GM18517 (cell line): ENCODE results near the gene KLB.
A peak's percentile ranks its signal among the peaks of the same experiment; 100 is the strongest.
"Not testable (repeated sequence)": the region's sequence is repeated elsewhere in the genome, so short reads cannot be mapped to it uniquely, and the experiment has no call there.

ENCODE experiments used
- ATAC-seq: cut with Tn5 transposase; IDR thresholded peaks from one replicate; pipeline ENCODE4 v1.9.1; 2021; ENCODE audit warnings: mild to moderate bottlenecking, moderate library complexity; ENCODE audit not compliant: unreplicated experiment

Gene KLB

GRCh38 chr4:39425297-39425696 lies 18.6 kb downstream of the KLB start:
- ATAC-seq: not testable (repeated sequence)

DNA sequence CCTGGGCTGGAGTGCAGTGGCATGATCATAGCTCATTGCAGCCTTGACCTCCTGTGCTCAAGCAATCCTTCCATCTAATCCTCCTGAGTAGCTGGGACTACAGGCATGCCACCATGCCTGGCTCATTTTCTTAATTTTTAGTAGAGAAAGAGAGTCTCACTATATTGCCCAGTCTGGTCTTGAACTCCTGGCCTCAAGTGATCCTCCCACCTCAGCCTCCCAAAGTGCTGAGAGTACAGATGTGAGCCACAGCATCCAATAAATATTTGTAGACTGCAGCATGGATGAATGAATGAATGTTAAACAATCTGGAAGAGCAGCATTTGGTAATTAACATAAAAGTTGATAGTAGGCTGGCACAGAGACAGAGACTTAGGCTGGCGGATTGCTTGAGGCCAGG lies 20.0 kb downstream of the KLB start:
- no peak for ATAC-seq

- ATAC-seq: no peak
Observed at GRCh38 chr4:39427520-39428114, 20.9 kb downstream of the KLB start.

DNA sequence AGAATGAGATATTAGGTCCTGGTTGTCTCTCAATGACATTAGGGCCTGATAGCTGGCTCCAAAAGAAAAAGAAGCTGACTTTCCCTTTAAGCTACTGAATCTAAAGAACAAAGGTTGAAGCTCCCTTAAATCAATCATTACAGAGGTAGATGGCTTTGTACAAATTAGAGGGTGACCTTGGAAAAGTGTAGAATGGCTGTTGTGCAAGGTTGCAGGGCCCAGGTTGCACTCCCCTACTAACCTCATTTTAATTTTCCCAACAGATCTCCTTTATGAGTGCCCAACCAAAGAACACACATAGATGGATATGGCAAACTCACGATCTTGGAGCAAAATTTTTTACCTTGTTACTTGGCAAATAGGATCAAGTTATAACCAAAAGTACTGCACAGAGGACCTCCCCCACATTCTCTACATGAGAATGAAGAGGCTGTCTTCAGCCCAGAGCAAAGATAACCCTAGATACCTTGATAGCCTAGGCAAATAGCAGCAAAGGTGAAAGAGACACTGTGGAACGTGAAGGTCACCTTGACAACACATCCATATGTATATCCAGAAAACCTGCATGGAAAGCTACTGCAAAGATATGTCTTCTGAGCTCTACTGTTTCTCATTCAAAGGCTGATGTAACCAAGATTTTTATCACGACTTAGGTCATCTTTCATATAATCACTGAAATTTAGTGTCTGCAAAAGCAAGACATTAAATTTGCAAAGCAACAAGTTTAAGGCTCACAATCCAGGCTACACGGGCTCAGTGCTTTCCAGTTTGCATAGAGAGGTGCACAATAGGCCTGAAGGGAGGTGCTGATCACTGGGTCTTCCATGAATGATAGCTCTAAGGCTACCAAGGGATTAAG lies 23.0 kb downstream of the KLB start:
- no peak for ATAC-seq

- no peak for ATAC-seq
Observed at GRCh38 chr4:39433878-39434492, 27.3 kb downstream of the KLB start.

DNA sequence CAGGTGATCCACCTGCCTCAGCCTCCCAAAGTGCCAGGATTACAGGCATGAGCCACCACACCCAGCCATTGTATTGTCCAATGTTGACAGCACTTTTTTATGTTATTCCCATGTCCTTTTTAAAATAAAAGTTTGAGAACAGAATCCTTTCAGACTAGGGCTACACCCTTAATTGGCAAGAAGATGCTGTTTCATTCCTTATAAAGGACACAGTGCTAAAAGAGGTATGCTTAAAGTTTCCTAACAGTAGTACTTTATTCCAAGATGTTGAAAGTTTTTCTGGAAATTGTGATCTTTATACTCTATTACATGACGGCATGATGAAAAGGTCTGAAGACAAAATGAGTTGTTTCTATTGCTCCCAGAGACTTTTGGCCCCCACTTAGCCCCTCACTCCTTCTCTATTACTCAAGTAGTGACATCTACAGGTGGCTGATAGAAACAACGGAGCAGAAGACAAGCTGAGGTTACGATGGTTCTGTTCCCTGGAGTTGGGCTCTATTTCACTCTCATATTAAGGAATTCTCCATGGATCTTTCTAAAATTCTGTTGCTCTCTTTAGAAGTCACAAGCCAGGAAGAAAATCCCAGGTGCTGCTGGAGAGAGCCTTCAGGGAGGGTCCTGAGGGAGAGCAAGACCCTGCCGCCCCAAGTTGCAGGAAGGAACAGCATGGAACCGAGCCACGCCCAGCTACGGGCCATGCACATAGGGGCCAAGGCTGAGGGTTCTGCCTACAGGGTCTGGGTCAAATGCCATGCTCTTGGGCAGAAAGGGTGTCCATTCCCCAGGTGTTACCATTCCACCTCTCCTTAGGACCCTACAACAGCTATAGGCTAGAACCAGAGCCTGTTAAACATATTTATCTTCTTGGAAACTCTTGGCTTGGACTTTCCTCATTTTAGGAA lies 29.2 kb downstream of the KLB start:
- no peak for ATAC-seq

- no peak for ATAC-seq
Observed at GRCh38 chr4:39441593-39441992, 34.9 kb downstream of the KLB start.

DNA sequence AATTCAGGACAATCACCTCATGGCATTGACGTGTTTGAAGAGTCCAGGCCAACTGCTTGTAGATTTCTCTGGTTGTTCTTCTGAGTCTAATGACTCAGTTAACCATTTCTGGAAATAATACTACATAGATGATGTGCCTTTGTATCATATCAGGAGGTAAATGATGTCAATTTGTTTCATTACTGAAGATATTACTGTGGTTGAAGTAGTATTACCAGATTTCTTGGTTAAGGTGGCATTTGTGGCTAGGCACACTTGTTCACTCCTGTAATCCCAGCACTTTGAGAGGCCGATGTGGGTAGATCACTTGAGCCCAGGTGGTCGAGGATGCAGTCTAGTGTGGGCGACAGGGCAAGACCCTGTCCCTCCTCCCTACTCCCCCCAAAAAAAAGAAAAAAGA lies 36.3 kb downstream of the KLB start:
- ATAC-seq: no peak

DNA sequence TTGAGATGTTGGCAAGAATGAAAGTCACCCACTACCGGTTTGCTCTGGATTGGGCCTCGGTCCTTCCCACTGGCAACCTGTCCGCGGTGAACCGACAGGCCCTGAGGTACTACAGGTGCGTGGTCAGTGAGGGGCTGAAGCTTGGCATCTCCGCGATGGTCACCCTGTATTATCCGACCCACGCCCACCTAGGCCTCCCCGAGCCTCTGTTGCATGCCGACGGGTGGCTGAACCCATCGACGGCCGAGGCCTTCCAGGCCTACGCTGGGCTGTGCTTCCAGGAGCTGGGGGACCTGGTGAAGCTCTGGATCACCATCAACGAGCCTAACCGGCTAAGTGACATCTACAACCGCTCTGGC lies 39.7 kb downstream of the KLB start:
- ATAC-seq: no peak

- ATAC-seq: peak; percentile 73
Observed at GRCh38 chr4:39446842-39447573, 40.3 kb downstream of the KLB start.

GRCh38 chr4:39450618-39451017 lies 43.9 kb downstream of the KLB start:
- no peak for ATAC-seq

DNA sequence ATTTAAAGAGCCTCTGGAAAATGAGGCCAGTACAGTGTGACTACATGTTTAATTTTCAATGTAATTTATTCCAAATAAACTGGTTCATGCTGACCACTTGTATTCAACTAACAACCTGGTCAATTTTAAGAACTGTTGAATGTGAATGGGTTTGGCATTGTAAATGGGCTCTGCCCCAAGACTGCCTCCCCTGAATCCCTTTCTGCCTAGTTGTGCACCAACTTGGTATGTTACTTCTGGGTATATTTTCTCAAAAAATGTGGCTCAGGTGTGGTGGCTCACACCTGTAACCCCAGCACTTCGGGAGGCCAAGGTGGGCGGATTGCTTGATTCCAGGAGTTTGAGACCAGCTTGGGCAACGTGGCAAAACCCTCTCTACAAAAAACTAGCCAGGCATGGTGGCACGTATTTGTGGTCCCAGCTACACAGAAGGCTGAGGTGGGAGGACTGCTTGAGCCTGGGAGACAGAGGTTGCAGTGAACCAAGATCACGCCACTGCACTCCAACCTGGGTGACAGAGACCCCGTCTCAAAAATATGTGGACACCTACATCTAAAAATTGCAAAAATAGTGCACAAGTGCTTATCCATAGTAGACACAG lies 44.8 kb downstream of the KLB start:
- ATAC-seq: no peak

DNA sequence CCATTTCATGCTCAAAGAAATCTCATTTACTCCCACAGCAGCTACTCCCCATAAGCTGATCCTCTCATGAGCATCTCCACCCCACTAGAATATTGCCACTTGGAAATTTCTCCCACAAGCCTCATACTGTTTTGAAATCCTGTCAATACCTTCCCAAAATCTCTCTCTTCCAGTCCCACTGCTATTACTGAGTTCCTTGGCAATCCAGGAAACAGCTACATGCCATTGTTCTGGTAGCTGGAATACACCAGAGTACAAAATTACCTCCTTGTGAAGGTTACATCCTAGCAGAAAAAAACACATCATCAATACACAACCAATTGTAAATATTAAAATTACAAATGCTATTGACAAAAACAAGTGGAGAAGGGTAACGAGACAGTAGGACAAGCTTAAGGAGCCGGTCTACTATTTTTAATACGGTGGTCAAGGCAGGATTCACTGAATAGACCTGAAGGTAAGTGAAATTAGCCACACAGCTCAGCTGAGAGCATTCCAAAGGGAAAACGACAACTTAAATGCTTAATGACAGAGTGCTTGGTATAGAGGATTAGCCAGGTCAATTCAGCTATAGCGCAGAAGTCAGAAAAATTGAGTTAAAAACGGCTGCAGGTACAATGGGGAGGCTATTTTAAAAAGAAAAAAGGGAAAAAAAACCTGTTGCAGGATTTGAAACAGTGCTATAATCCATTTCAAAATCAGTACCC lies 45.6 kb downstream of the KLB start:
- no peak for ATAC-seq

DNA sequence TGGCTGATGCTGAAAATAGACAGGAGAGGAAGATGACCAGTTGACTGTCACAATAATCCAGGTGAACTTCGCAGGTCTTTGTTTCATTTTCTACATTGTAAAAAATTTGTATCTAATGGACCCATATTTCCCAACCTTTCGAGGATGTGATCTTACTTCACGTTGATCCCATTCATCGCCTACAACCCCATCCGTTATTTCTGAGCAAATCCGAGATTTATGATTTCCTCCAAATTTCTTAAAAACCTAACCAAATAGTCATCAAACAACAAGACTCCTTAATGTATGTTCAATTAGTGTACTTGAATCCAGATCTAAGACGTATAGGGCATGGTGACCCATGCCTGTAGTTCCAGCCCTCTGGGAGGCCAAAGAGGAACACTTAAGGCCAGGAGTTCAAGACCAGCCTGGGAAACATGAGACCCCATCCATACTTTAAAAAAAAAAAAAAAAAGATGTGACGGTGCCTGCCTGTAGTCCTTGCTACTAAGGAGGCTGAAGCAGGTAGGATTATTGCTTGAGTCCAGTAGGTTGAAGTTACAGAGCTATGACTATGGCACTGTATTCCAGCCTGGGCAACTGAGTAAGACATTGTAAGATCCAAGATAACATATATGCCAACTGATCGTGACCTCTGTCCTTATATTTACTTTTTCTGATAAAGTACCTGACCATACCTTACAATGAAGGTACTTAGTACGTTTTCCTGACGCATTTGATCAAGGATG lies 46.3 kb downstream of the KLB start:
- ATAC-seq: no peak

DNA sequence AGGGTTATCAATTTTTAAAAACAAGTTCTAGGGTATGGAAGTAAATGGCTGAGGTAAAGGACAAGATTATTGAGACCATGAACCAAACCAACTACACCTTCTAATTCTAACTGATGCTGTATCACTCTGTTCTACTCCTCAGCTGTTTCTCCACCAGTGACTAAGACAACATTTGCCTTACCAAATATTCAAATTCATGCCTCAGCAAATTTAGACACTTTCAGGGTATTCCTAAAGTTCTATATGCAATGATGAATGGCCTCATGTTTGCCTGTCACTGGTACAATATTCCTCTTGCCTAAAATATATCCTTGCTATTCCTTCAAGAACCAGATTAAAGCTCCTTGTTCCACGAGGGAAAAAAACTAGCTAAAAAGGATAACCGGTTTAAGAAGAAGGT lies 47.0 kb downstream of the KLB start:
- ATAC-seq: no peak

GRCh38 chr4:39455486-39455885 lies 48.8 kb downstream of the KLB start:
- ATAC-seq: no peak

DNA sequence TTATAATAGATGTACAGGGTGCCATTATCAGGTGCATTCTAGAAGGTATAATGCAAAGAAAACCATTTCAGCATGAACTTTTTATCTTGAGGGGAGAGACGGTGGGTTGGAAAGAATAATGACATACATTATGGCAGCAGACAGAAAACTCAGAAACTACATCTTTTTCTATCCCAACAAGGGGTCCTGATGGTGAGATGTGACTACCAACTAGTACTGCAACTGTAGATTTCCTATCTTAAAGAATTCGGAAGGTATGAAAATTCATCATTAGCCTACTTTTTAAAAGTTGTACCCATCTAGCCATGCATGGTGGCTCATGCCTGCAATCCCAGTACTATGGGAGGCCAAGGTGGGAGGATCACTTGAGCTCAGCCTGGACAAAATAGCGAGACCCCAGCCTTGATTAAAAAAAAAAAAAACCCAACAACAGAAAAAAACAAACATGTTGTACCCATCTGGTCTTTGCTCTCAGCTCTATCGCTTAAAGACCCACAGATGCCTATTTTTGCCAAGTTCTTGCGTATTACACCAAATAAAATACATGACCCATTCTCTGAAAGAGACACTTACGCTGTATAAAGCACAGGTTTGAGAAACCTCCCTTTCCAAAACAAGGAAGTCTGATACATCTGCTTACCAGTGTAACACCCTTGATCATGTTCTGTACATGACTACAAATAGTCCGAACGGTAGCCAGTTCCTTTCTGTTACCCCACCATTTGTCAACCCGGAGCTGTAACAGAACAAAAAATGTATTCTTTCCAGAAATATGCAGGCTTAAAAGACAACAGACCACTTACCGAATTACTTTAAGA lies 50.4 kb downstream of the KLB start:
- no peak for ATAC-seq

- not testable (repeated sequence) for ATAC-seq
Observed at GRCh38 chr4:39458161-39458504, 51.4 kb downstream of the KLB start.
